Measurements from ENCODE around the gene FICD. TPM values are rescaled to one million over a fixed set of nuclear protein-coding genes. Genes with fewer than 3 reads are reported as not detected.

The FICD gene
- polyA plus RNA-seq, 2 of the 4 experiments (the other 2 are of a cell fraction), result 1.7 to 2.5 TPM

- no peak for TF ChIP-seq USF2 (IDR thresholded peaks at IDR 0.05)
- no peak for TF ChIP-seq SMC3 (IDR thresholded peaks at IDR 0.05)
- TF ChIP-seq BCL3 (IDR thresholded peaks at IDR 0.05), result peak; percentile 51; the same call in 1 of the 3 replicates
- no peak for TF ChIP-seq NR3C1 (IDR thresholded peaks at IDR 0.05)
- no peak for TF ChIP-seq TP53 (CRISPR knock-in tag; IDR thresholded peaks at IDR 0.05)
- TF ChIP-seq E2F6 (IDR thresholded peaks at IDR 0.05; ENCODE audit: borderline replicate concordance, low read depth), result no peak
- TF ChIP-seq HDAC2 (IDR thresholded peaks at IDR 0.05), result no peak
- TF ChIP-seq FOSL2 (IDR thresholded peaks at IDR 0.05), result no peak
- TF ChIP-seq FOSL2 (CRISPR knock-in tag; IDR thresholded peaks at IDR 0.05), result peak; percentile 20
- TF ChIP-seq POLR2A (IDR thresholded peaks at IDR 0.05; ENCODE audit: low read length), result peak; percentile 82
- TF ChIP-seq HES2 (IDR thresholded peaks at IDR 0.05), result no peak
- no peak for TF ChIP-seq CHD4 (IDR thresholded peaks at IDR 0.05; ENCODE audit: borderline replicate concordance)
- TF ChIP-seq RCOR1 (IDR thresholded peaks at IDR 0.05; ENCODE audit: low read depth, low read length), result no peak
These were observed 46.0 kb downstream of the FICD start, which contains the start of gene SART3 (continued) for GRCh38 chr12:108560752-108561719.

- ChIA-PET CTCF (interaction anchor here (1.0 to 22.8 kb wide), 6 partner anchors 32 to 533 kb away, joined by 3 to 533 read pairs (median 4); partner anchors contain the start of gene ALKBH2), POLR2A (interaction anchor here (1.0 to 1.9 kb wide), 10 partner anchors 9 to 593 kb away, joined by 3 to 11 read pairs (median 4); no protein-coding TSS in a partner anchor)
- Histone ChIP-seq H3K4me1 (peaks cover 37% of the 10 kb centered on the region), H3K4me2 (peak overlapping the region; percentile 89), H3K9me3 (no peaks in the 10 kb centered on the region), H3K4me3 (peak overlapping the region; percentile 82), H3K27ac (peak overlapping the region; percentile 90 to 92)
- 2% methylated on average over 20 of the region's 20 CpGs for WGBS (ENCODE audit: missing lambda C conversion rate)
- no peak for TF ChIP-seq CBX8 (IDR thresholded peaks at IDR 0.05)
- no peak for TF ChIP-seq E2F6 (IDR thresholded peaks at IDR 0.05; ENCODE audit: borderline replicate concordance, low read depth)
- no peak for TF ChIP-seq KDM1A (IDR thresholded peaks at IDR 0.05; ENCODE audit: low read depth)
- no peak for TF ChIP-seq MAX (IDR thresholded peaks at IDR 0.05)
- 0 out of 2 replicates have a peak, but pooled peaks have one; percentile 11 for TF ChIP-seq TFCP2L1 (CRISPR knock-in tag; IDR thresholded peaks at IDR 0.05)
- TF ChIP-seq CEBPB (IDR thresholded peaks at IDR 0.05), result 0 out of 4 replicates have a peak, but pooled peaks of 1 of the 2 experiments have one; percentile 18
- no peak for TF ChIP-seq MYC (IDR thresholded peaks at IDR 0.05; ENCODE audit: borderline replicate concordance, low read length)
- no peak for TF ChIP-seq RAD21 (conservative IDR thresholded peaks at IDR 0.05 in 1 of 2, IDR thresholded peaks at IDR 0.05 in 1 of 2)
- TF ChIP-seq RFX5 (IDR thresholded peaks at IDR 0.05), result no peak
- TF ChIP-seq BHLHE40 (IDR thresholded peaks at IDR 0.05; ENCODE audit: low read depth, low read length), result no peak
- TF ChIP-seq FOSB (CRISPR knock-in tag; IDR thresholded peaks at IDR 0.05), result 0 out of 2 replicates have a peak, but pooled peaks have one; percentile 28
- TF ChIP-seq NFE2L2 (conservative IDR thresholded peaks at IDR 0.05; ENCODE audit: low read length), result no peak
- no peak for TF ChIP-seq MAZ (IDR thresholded peaks at IDR 0.05; ENCODE audit: borderline replicate concordance, low read depth, low read length)
- no peak for TF ChIP-seq EHF (CRISPR knock-in tag; IDR thresholded peaks at IDR 0.05)
- TF ChIP-seq HDAC2 (IDR thresholded peaks at IDR 0.05), result no peak
- DNase-seq (ENCODE audit: low read depth in 1 of 2, low spot score in 1 of 2), result no peak
- ATAC-seq, result peak in 1 of 2 experiments; percentile 24; a peak in 4 of 6 replicates
- no peak for FAIRE-seq
These were observed 46.8 kb downstream of the FICD start for GRCh38 chr12:108561852-108562347.

Data from A549 (cell line).